Panc1 (cell line): ENCODE measurements around the gene GFRA3. TPM values are rescaled to one million over a fixed set of nuclear protein-coding genes. Genes with fewer than 3 reads are reported as not detected.

Experiments
- ATAC-seq: fragments of 200-7000 bp; cut with Tn5 transposase; 2 replicates; pipeline ENCODE4 v1.9.1; 2020; ENCODE audit warnings: mild to moderate bottlenecking, moderate library complexity
- BruUV-seq: library from RNA; stranded (reverse); fragments of 400-500 nt; replicated peaks from 2 replicates; lab custom pipeline; 2021; lab: Mats Ljungman, UMichigan
- CTCF ChIA-PET: fragments of 300-600 bp; sonication (Branson Sonifier 250); formaldehyde crosslinking; loops from one replicate; lab custom pipeline; 2022; ENCODE audit warnings: antibody characterized with exemption; lab: Charles Lee
- POLR2A ChIA-PET: fragments of 300-600 bp; sonication (Branson Sonifier 250); formaldehyde crosslinking; loops from one replicate; lab custom pipeline; 2022; ENCODE audit warnings: antibody characterized with exemption; lab: Charles Lee
- DNase-seq: peaks from one replicate; pipeline ENCODE4 v3.0.0-alpha.2; 2010; ENCODE audit warnings: low read depth, low spot score
- H3K27ac ChIP-seq: 2 replicates; pipeline ENCODE4 v1.5.1; 2011; ENCODE audit warnings: mild to moderate bottlenecking, low read length, inconsistent platforms
- H3K27me3 ChIP-seq: fragments of 200-500 bp; sonication (Bioruptor generic); 2 replicates; pipeline ENCODE4 v1.6.0; 2014; ENCODE audit warnings: low read length, inconsistent platforms; ENCODE audit not compliant: control insufficient read depth, insufficient read depth
- H3K36me3 ChIP-seq: fragments of 200-500 bp; sonication (Bioruptor generic); 2 replicates; pipeline ENCODE4 v1.5.1; 2014; ENCODE audit warnings: inconsistent platforms, mild to moderate bottlenecking, low read length, moderate library complexity; ENCODE audit not compliant: control insufficient read depth, insufficient read depth
- H3K4me1 ChIP-seq: 2 replicates; pipeline ENCODE4 v1.5.1; 2011; ENCODE audit warnings: inconsistent platforms, mild to moderate bottlenecking, low read length, moderate library complexity; ENCODE audit not compliant: control insufficient read depth, insufficient read depth
- H3K4me3 ChIP-seq, 2 experiments: 2 replicates each; pipeline ENCODE4 v1.5.1; 2011 to 2012; ENCODE audit warnings: low read depth in 2 of 2, low read length in 2 of 2, mild to moderate bottlenecking in 2 of 2, inconsistent platforms in 1 of 2, moderate library complexity in 1 of 2
- H3K9me3 ChIP-seq: fragments of 200-500 bp; sonication (Bioruptor generic); 2 replicates; pipeline ENCODE4 v1.5.1; 2014; ENCODE audit warnings: low read depth, mild to moderate bottlenecking, inconsistent platforms, low read length, moderate library complexity; ENCODE audit not compliant: control insufficient read depth, insufficient read depth
- POLR2AphosphoS5 ChIP-seq: IDR thresholded peaks from 2 replicates; pipeline ENCODE4 v1.6.1; 2012; ENCODE audit warnings: mild to moderate bottlenecking, low read depth, low read length, moderate library complexity
- SIN3A ChIP-seq: IDR thresholded peaks from 2 replicates; pipeline ENCODE4 v1.6.1; 2012; ENCODE audit warnings: low read depth, mild to moderate bottlenecking, low read length, moderate library complexity, borderline replicate concordance; ENCODE audit not compliant: insufficient read depth
- TCF7L2 ChIP-seq: IDR thresholded peaks from 2 replicates; pipeline ENCODE4 v1.6.1; 2011; ENCODE audit warnings: mild to moderate bottlenecking, low read depth, low read length, inconsistent platforms
- in situ Hi-C: cut with HindIII; loops from 2 replicates; pipeline ENCODE4 v1.10.0; 2016; ENCODE audit warnings: low sequenced_read_pairs, low pct_unique_long_range_greater_than_20kb
- intact Hi-C: fragments of 100-400 bp; cut with micrococcal nuclease; formaldehyde crosslinking; loops from one replicate; pipeline ENCODE4 v1.10.0; 2022; ENCODE audit not compliant: unreplicated experiment
- total RNA-seq: library from RNA; stranded (reverse); gene quantifications from one replicate; pipeline ENCODE4 v1.2.1, GENCODE V29; 2021; ENCODE audit not compliant: unreplicated experiment
- TF ChIP-seq, protein P1 (sequence below), 2 experiments: IDR thresholded peaks; 2 replicates each; pipeline ENCODE4 v1.6.1; 2011 to 2012; ENCODE audit warnings: low read depth in 2 of 2, control low read depth in 1 of 2, low read length in 1 of 2, mild to moderate bottlenecking in 1 of 2, moderate library complexity in 1 of 2; ENCODE audit not compliant: insufficient read depth in 1 of 2
- TF ChIP-seq, protein P2 (sequence below): fragments of 450-650 bp; IDR thresholded peaks from 2 replicates; pipeline ENCODE4 v1.5.1; 2017; ENCODE audit warnings: mild to moderate bottlenecking

The GFRA3 gene
- total RNA-seq, 1 experiment from 2014 or later: 1.5 TPM

DNA sequence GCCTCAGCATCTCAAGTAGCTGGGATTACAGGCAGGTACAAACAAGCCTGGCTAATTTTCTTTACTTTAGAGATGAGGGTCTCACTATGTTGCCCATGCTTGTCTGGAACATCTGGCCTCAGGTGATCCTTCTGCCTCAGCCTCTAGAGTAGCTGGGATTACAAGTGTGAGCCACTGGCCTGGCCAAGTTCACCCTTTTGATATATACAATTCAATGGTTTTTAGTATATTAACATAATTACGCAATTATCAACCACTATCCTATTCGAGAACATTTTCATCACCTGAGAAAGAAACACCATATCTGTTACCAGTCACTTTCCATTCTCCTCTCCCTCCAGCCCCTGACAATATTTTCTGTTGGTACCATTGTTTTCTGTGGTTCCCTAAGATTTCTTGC lies 57.6 kb downstream of the GFRA3 start:
- ChIA-PET CTCF (interaction anchor here (0.5 to 0.6 kb wide), 2 partner anchors 18 to 176 kb away, joined by 3 to 14 read pairs; no protein-coding TSS in a partner anchor), POLR2A (interaction anchor here (0.6 to 0.7 kb wide), 3 partner anchors 13 to 52 kb away, joined by 4 to 7 read pairs (median 7); partner anchors contain the start of gene KIF20A)
- Histone ChIP-seq H3K27me3 (no peaks in the 10 kb centered on the region), H3K4me3 (no peak overlapping the region), H3K9me3 (no peaks in the 10 kb centered on the region), H3K4me1 (peaks cover 7% of the 10 kb centered on the region), H3K36me3 (no peaks in the 10 kb centered on the region), H3K27ac (no peak overlapping the region)
- DNase-seq: no peak
- TF ChIP-seq TCF7L2: no peak
- no peak for TF ChIP-seq POLR2AphosphoS5
- TF ChIP-seq, protein P1, sequence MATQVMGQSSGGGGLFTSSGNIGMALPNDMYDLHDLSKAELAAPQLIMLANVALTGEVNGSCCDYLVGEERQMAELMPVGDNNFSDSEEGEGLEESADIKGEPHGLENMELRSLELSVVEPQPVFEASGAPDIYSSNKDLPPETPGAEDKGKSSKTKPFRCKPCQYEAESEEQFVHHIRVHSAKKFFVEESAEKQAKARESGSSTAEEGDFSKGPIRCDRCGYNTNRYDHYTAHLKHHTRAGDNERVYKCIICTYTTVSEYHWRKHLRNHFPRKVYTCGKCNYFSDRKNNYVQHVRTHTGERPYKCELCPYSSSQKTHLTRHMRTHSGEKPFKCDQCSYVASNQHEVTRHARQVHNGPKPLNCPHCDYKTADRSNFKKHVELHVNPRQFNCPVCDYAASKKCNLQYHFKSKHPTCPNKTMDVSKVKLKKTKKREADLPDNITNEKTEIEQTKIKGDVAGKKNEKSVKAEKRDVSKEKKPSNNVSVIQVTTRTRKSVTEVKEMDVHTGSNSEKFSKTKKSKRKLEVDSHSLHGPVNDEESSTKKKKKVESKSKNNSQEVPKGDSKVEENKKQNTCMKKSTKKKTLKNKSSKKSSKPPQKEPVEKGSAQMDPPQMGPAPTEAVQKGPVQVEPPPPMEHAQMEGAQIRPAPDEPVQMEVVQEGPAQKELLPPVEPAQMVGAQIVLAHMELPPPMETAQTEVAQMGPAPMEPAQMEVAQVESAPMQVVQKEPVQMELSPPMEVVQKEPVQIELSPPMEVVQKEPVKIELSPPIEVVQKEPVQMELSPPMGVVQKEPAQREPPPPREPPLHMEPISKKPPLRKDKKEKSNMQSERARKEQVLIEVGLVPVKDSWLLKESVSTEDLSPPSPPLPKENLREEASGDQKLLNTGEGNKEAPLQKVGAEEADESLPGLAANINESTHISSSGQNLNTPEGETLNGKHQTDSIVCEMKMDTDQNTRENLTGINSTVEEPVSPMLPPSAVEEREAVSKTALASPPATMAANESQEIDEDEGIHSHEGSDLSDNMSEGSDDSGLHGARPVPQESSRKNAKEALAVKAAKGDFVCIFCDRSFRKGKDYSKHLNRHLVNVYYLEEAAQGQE (IDR thresholded peaks at IDR 0.05; ENCODE audit: insufficient read depth in 1 of 2, low read depth in 2 of 2, low read length in 1 of 2): no peak
- TF ChIP-seq, protein P2, sequence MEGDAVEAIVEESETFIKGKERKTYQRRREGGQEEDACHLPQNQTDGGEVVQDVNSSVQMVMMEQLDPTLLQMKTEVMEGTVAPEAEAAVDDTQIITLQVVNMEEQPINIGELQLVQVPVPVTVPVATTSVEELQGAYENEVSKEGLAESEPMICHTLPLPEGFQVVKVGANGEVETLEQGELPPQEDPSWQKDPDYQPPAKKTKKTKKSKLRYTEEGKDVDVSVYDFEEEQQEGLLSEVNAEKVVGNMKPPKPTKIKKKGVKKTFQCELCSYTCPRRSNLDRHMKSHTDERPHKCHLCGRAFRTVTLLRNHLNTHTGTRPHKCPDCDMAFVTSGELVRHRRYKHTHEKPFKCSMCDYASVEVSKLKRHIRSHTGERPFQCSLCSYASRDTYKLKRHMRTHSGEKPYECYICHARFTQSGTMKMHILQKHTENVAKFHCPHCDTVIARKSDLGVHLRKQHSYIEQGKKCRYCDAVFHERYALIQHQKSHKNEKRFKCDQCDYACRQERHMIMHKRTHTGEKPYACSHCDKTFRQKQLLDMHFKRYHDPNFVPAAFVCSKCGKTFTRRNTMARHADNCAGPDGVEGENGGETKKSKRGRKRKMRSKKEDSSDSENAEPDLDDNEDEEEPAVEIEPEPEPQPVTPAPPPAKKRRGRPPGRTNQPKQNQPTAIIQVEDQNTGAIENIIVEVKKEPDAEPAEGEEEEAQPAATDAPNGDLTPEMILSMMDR: no peak
- TF ChIP-seq SIN3A: no peak
- intact Hi-C loops: no loop called here
- no TSS peak for BruUV-seq
- ATAC-seq: no peak
- in situ Hi-C loops: no loop called here

DNA sequence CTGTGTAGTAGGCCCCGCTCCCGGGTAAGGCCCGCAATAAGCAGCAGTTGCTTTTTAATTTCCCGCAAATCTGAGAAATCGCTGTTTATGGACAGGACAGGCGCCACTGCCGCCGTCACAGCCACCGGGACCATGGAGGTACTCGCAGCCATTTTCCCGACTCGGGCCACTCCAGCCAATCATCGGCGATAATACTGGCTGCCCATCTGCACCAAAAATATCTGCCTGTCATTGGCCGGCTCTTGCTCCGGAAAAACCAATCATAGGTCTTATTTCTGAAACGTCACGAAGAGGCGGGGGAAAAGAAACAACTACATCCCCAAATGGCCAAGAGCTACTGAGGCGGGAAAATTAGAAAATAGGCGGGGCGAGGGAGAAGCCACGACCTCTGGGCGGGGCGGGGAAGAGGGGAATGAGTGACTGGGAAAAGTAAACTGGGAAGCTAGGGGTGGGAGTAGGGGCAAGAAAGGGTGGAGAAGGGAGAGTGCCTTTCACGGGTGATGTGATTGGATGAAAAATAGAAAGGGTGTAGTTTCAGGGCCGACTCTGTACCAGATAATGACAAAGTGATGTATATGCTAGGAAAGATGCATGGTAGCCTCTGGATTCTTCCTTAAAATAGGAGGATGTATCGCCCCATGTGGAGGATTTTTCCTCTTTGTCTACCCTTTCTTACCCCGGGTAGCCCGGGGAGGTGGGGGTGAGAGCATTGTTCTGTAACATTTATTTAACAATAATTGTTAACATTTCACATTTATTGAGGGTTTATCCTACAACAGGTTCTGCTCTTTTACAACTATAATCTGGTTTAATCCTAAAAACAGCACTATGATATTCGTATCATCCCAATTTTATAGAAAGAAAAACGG lies 61.0 kb downstream of the GFRA3 start, which contains the start of gene CDC23:
Gene CDC23, minus strand, starts transcription at position 163 of the 869 bp plus-strand sequence. Its CDS starts 11 bp downstream, at position 152.
- H3K27me3 ChIP-seq: no peaks in the 10 kb centered on the region
- ATAC-seq: peak; percentile 98
- TF ChIP-seq POLR2AphosphoS5 (peak; percentile 49), SIN3A (no peak)
- TF ChIP-seq, protein P1 (IDR thresholded peaks at IDR 0.05; ENCODE audit: insufficient read depth in 1 of 2, low read depth in 2 of 2, low read length in 1 of 2): 0 out of 4 replicates have a peak, but pooled peaks of 1 of the 2 experiments have one; percentile 18
- TF ChIP-seq, protein P2: no peak
- CTCF ChIA-PET: interaction anchor here (0.6 to 1.0 kb wide), 4 partner anchors 27 to 140 kb away, joined by 3 to 8 read pairs (median 6); partner anchors contain the start of genes KDM3B and KIF20A
- peak within 1 kb of the TSS; percentile 91 for H3K27ac ChIP-seq
- POLR2A ChIA-PET: interaction anchor here (0.6 to 1.2 kb wide), 4 partner anchors 12 to 65 kb away, joined by 3 to 6 read pairs (median 4); no protein-coding TSS in a partner anchor
- H3K4me1 ChIP-seq: peaks cover 13% of the 10 kb centered on the region
- intact Hi-C loops (no loop called here), in situ Hi-C loops (no loop called here)
- H3K4me3 ChIP-seq: peak within 1 kb of the TSS; percentile 94 to 98
- H3K9me3 ChIP-seq: no peaks in the 10 kb centered on the region
- DNase-seq: peak; percentile 98
- no peaks in the 10 kb centered on the region for H3K36me3 ChIP-seq
- BruUV-seq: no TSS peak
